NCI-H460 (cell line): ENCODE data around the gene OR4A15. TPM values are rescaled to one million over a fixed set of nuclear protein-coding genes. Genes with fewer than 3 reads are reported as not detected.

Experiments
- DNase-seq: peaks from one replicate; pipeline ENCODE4 v3.0.0-alpha.2; 2016; ENCODE audit warnings: low read depth; ENCODE audit errors: extremely low read depth
- polyA plus RNA-seq: library from polyadenylated mRNA; depleted of rRNA; stranded (reverse); fragments of >200 nt; gene quantifications from 2 replicates; pipeline ENCODE4 v1.2.3, GENCODE V29; 2014; cell fraction: nucleus; rRNA removed
- small RNA-seq, 2 experiments: library from RNA; depleted of rRNA; stranded (forward); fragments of <200 nt; gene quantifications; one replicate each; pipeline ENCODE3, GENCODE V24; 2014
- total RNA-seq: library from RNA; depleted of rRNA; stranded (reverse); fragments of >200 nt; shearing (Covaris generic); gene quantifications from 2 replicates; pipeline ENCODE4 v1.2.3, GENCODE V29; 2014; rRNA removed

Gene OR4A15
- not detected in 2 replicates for total RNA-seq
- polyA plus RNA-seq: not detected in 2 replicates

- no peak for DNase-seq
Measured at GRCh38 chr11:55367674-55368073, at the start of gene OR4A15. Gene OR4A15 (plus strand): TSS chr11:55367974. CDS start chr11:55367974, 0 bp downstream.

GRCh38 chr11:55324500-55324899, 43.3 kb upstream of the OR4A15 start:
- no peak for DNase-seq

GRCh38 chr11:55342901-55343300, 24.9 kb upstream of the OR4A15 start, which contains the start of gene OR4A16:
Gene OR4A16 (plus strand): TSS chr11:55343201. CDS start chr11:55343201, 0 bp downstream.
- DNase-seq: no peak

- DNase-seq: no peak
Measured at GRCh38 chr11:55345306-55345705, 22.5 kb upstream of the OR4A15 start.

GRCh38 chr11:55349032-55349431, 18.7 kb upstream of the OR4A15 start:
- DNase-seq: no peak

GRCh38 chr11:55357560-55358184, 10.1 kb upstream of the OR4A15 start:
- no peak for DNase-seq

GRCh38 chr11:55401011-55401410, 33.2 kb downstream of the OR4A15 start:
- no peak for DNase-seq

Small RNA genes lying within 50 kb of the gene (small RNA-seq; reads per million reads assigned to genes)
- gene OR4X7P: 0 reads per million in 2 experiments

Other genes starting within 250 kb of the OR4A15 start
- gene TRIM48, start 105.8 kb upstream of the OR4A15 start, total RNA-seq: not detected in 2 replicates
- not detected in 2 replicates for gene OR4A16, start 24.8 kb upstream of the OR4A15 start, total RNA-seq
- gene OR4C15, start 186.5 kb downstream of the OR4A15 start, total RNA-seq: not detected in 2 replicates
- not detected in 2 replicates for gene OR4C16, start 204.2 kb downstream of the OR4A15 start, total RNA-seq
- not detected in 2 replicates for gene OR4C11, start 239.7 kb downstream of the OR4A15 start, total RNA-seq